HG03521 (cell line): Measurements from ENCODE around the gene ERBB4.
"Not testable (repeated sequence)": the region's sequence is repeated elsewhere in the genome, so short reads cannot be mapped to it uniquely, and the experiment has no call there.

Experiments used
- ATAC-seq: cut with Tn5 transposase; IDR thresholded peaks from one replicate; pipeline ENCODE4 v1.9.1; 2021; ENCODE audit warnings: mild to moderate bottlenecking, moderate library complexity; ENCODE audit not compliant: unreplicated experiment

ERBB4 gene

GRCh38 chr2:212530373-212530772 is 8.2 kb downstream of the ERBB4 start:
- no peak for ATAC-seq

- ATAC-seq = no peak
Observed at GRCh38 chr2:212528106-212528856, 10.3 kb downstream of the ERBB4 start.

- no peak for ATAC-seq
Observed at GRCh38 chr2:212526059-212526458, 12.5 kb downstream of the ERBB4 start.

DNA sequence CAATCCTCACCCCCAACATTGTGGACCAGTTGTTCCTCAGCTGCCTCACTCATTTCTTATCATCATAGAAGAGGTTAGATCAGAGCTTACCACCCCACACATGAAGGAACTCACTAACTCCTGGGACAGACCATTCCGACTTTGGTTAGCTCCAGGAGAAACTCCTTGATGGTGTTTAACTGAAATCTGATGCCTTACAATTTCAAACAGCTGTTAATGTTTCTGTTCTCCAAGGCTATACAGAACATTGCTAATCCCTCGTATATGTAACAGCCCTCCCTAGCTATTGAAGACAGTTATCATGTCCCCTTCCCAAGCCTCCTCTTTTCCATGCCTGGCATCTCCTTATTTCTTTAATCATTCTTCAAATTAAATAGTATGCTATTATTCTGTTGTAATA is 14.8 kb downstream of the ERBB4 start:
- ATAC-seq = no peak

DNA sequence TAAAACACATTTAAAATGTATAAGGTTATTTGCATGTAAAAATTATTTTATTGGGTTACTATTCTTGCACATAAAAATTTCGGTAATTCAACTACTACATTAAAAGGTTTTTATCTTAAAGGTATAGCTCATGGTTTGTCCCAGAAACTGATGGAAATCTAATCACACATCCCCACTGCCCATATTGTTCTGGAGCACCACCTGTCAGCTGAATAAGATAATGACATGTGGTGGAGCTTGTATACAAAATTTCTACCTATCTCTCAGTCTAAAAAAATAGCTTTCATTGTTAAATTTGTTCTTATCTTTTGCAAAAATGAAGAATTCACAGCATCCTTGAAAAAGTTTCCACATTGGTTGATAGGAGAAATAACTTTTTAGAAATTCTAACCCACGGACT is 18.3 kb downstream of the ERBB4 start:
- ATAC-seq = no peak

DNA sequence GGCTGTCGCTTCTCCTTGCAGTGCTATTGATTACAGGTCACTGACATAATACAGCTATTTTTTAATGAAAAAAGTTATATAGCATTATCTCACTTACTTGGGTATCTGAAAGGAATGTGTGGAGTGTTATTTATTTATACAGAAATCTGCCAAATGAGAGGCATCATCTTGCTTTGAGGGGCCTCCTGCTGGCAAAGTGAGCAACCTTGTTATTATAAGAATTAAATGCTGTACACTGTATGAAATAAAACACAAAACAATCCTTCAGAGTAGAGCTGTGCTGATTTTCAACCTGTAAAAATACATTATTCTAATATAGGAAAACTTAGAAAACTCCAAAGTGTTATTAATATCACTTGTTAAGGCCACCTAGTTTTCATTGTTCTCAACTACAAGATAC is 20.9 kb downstream of the ERBB4 start:
- ATAC-seq = no peak

DNA sequence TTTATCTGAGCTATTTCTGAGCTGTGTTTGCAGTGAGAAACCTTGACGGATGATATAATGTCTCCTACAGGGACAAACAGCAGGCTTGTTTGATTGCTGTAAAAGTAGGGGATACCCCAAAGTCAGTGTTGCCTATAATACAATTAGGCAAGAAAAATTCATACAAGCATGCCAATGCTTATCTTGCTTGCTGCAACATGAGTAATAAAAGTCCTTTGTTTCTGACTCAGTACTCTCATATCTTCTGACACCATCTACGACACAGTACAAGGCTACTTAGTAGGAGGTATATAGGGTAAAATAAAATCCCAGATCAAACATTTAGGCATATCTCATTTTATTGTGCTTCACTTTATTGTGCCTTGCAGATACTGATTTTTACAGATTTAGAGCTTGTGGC is 33.0 kb downstream of the ERBB4 start:
- ATAC-seq = no peak

- no peak for ATAC-seq
Observed at GRCh38 chr2:212495046-212495445, 43.6 kb downstream of the ERBB4 start.

- no peak for ATAC-seq
Observed at GRCh38 chr2:212494418-212495020, 44.1 kb downstream of the ERBB4 start.

DNA sequence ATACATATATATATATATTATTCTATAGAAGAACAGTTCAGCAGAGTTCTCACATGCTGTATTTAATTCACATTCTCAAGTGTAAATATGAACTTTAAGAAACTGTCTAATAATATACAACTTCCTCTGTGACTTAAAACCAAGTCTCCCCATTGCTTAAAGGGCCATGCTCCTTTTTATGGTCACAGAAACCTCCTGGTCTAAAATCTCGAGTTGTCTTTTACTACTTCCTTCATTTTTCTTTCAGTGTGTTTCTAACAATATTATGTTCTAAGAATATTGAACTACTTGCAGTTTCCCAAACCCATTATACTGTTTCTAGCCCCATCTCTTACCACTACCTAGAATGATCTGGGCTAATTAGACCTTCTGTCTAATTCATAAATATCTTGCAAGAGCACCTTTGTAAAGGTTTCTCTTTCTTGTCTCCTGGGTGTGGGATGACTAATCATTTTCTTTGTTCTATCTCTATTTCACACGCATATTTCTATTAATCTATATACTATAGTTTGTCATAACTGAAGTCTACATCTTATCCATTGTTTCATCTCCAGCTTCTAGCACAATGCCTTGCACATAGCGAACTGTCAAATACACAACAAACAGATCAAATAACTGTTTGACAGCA is 48.8 kb downstream of the ERBB4 start:
- peak; percentile 49 for ATAC-seq

DNA sequence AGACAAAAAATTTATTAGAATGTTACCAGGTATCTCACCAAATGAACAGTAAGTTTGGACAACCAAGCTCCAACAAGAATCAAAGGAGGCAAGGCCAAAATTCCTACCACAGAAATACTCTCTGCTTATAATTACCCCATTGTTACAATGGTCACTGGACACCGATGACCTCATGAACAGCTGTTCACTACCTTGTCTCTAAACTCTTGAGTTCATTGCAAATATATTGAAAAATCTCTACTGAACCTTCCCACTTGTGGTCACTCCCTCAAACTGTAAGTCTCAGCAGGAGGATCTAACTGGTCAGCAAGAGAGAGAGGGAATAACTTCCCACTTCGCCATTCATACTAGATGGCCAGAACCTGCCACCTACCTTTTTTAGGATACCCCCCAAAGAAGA is 50.0 kb downstream of the ERBB4 start:
- ATAC-seq = no peak

DNA sequence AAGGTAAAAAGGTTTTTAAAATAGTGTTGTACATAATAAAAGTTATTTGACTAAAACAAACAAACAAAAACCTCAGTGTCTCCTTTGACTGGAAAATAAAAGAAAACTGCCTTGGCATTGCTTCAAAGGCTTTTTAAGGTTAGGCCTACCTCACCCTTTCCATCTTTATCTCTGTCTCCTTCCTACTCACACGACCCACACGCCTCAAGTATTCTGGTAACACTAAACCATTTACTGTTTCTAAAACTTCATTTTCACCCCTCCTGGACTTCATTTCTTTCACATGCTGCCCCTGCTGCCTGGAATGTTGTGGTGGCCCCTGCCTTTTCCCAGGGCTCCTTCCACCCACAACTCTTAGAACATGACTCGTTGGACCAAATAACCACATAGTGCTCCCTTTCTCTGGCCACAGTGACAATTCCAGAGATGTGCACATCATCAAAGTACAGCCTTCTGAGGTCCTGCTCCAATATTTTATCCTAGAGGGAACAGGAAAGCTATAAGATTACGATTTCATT is 54.0 kb downstream of the ERBB4 start:
- no peak for ATAC-seq

GRCh38 chr2:212480447-212480846 is 58.2 kb downstream of the ERBB4 start:
- no peak for ATAC-seq

DNA sequence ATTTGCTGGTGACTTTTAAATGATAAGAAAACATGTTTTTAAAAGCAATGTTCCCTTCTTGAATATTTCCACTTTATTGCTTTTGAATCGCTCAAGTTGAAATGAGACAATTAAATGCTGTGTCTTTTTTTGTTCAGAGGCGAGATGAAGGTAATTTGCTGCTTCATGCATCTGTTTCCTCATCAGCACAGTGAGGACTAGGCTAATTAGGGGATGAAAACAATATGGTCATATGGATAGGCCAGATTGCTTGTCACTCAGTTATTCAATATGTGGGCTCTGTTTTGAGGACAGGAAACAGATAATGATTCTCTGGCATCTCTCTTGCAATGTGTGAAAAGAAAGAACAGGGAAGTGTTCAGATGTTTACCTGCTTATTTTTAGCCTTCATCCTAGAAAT is 61.0 kb downstream of the ERBB4 start:
- ATAC-seq = no peak

DNA sequence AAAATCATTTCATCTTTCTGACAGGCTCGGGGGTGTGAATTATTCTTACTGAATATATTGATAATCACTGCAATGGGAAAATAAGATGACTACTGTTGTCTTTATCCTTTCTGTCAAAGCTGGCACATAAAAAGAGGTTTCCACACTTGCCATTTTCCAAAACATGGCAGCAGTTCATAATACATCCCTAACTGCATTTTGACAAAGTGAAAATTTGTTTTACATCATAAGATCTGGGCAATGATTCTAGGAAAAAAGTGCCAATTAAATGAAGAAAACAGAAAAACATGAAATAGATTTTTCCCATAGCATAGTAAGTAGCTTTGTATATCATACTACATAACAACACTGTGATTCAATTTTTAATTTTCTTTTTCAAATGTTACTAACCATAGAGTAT is 65.4 kb downstream of the ERBB4 start:
- ATAC-seq = no peak

DNA sequence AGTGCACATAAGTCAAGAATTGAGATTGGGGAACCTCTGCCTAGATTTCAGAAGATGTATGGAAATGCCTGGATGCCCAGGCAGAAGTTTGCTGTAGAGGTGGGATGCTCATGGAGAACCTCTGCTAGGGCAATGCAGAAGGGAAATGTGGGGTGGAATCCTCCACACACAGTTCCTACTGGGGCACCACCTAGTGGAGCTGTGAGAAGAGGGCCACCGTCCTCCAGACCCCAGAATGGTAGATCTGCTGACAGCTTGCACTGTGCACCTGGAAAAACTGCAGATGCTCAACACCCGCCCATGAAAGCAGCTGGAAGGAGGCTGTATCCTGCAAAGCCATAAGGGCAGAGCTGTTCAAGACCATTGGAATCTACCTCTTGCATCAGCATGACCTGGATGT is 71.1 kb downstream of the ERBB4 start:
- ATAC-seq = not testable (repeated sequence)

DNA sequence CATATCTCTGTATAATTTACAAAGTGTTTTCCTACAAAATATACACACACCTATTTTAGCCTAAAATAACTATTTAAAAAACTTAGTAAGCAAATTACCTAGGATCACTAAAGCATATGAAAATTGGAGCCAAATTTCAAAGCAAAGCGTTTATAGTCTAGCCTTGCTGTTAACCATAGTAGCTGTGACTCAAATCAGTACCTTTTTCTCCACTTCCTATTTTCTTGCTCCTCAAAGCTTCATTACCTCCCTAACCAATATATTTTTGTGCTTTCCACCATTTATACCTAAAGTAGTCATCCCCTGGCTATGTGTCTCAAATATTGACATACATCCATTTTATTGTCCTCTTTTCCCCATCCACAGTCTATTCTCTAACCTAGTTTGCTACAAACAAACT is 73.1 kb downstream of the ERBB4 start:
- ATAC-seq = no peak

DNA sequence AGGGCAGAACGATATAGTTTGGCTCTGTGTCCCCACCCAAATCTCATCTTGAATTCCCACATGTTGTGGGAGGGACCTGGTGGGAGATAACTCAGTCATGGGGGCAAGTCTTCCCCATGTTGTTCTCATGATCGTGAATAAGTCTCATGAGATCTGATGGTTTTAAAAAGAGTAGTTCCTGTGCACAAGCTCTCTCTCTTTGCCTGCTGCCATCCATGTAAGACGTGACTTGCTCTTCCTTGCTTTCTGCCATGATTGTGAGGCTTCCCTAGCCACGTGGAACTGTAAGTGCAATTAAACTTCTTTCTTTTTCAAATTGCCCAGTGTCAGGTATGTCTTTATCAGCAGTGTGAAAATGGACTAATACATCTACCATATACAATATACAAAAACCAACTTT is 76.9 kb downstream of the ERBB4 start:
- ATAC-seq = not testable (repeated sequence)

- ATAC-seq = no peak
Observed at GRCh38 chr2:212454149-212454548, 84.5 kb downstream of the ERBB4 start.

DNA sequence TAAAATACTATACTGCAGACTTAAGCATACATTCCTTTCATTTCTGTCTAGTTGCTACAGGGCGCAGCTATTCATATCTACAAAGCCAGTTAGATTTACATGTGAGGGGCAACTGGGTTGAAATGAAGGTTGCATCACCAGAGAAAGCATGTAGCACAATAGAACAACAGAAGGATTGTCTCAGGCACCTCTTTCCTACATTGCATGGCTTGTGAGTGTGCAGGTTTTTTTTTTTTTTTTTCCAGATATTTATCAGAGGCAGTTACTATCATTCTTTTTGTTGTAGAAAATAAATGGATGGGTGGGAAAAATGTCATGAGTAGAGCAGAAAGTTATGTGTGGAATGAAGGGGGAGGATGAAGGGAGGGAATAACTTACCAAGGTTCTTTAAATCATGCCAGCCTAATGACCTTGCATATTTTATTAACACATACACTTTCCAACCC is 86.8 kb downstream of the ERBB4 start:
- ATAC-seq = no peak

- ATAC-seq = no peak
Observed at GRCh38 chr2:212448698-212449097, 89.9 kb downstream of the ERBB4 start.

DNA sequence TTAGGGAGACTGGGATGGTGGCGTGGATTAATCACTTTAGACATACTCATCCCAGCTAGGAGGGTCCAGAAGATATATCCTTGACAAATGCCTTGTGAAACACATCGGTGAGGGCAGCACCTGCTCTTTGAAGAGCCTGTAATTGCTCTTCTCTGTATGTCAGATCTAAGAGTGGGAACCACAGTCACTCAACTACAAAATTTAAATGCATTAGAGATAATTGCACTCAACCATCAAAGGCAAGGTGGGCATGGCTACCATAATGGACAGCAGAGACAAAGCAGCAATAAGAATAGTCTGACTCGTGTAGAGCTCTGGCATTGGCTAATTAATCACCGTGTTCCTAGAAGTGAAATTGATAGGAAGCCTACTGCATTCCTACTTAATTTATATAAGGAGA is 96.8 kb downstream of the ERBB4 start:
- no peak for ATAC-seq
